GM19438 (cell line): Measurements from ENCODE around the gene ALDH16A1.
"Not testable (repeated sequence)": the region's sequence is repeated elsewhere in the genome, so short reads cannot be mapped to it uniquely, and the experiment has no call there.

ENCODE experiments used
- ATAC-seq: cut with Tn5 transposase; IDR thresholded peaks from one replicate; pipeline ENCODE4 v1.9.1; 2021; ENCODE audit warnings: low read depth; ENCODE audit not compliant: unreplicated experiment

Gene ALDH16A1

GRCh38 chr19:49439836-49440235, 13.2 kb upstream of the ALDH16A1 start:
- ATAC-seq: no peak

- ATAC-seq: no peak
These were observed 12.4 kb upstream of the ALDH16A1 start for GRCh38 chr19:49440439-49441209.

- ATAC-seq: no peak
These were observed 11.6 kb upstream of the ALDH16A1 start, which contains the start of gene SLC17A7 for GRCh38 chr19:49441210-49441959. TSS of gene SLC17A7 (minus strand) at chr19:49441527. CDS start at chr19:49441379, 148 bp downstream.

GRCh38 chr19:49441960-49442350, 11.1 kb upstream of the ALDH16A1 start:
- ATAC-seq: no peak

- ATAC-seq: no peak
These were observed 10.7 kb upstream of the ALDH16A1 start for GRCh38 chr19:49442354-49442753.

GRCh38 chr19:49442771-49443365, 10.2 kb upstream of the ALDH16A1 start:
- peak; percentile 19 for ATAC-seq

- ATAC-seq: peak; percentile 71
These were observed 9.5 kb upstream of the ALDH16A1 start for GRCh38 chr19:49443366-49444099.

- not testable (repeated sequence) for ATAC-seq
These were observed 8.8 kb upstream of the ALDH16A1 start for GRCh38 chr19:49444100-49444700.

GRCh38 chr19:49445997-49446396, 7.0 kb upstream of the ALDH16A1 start:
- ATAC-seq: no peak

GRCh38 chr19:49447485-49448431, 5.3 kb upstream of the ALDH16A1 start:
- no peak for ATAC-seq

- ATAC-seq: no peak
These were observed 4.6 kb upstream of the ALDH16A1 start for GRCh38 chr19:49448432-49448786.

GRCh38 chr19:49450405-49450804, 2.6 kb upstream of the ALDH16A1 start:
- ATAC-seq: no peak

GRCh38 chr19:49451430-49452181, 1.4 kb upstream of the ALDH16A1 start, which contains the start of gene PIH1D1:
TSS of gene PIH1D1 (minus strand) at chr19:49451814. CDS start at chr19:49451574, 240 bp downstream.
- peak; percentile 54 for ATAC-seq

GRCh38 chr19:49453757-49454240, 774 bp downstream of the ALDH16A1 start:
- ATAC-seq: no peak

- ATAC-seq: no peak
These were observed 2.7 kb downstream of the ALDH16A1 start for GRCh38 chr19:49455773-49456172.

- no peak for ATAC-seq
These were observed 3.3 kb downstream of the ALDH16A1 start for GRCh38 chr19:49456326-49456725.

GRCh38 chr19:49458567-49458903, 5.5 kb downstream of the ALDH16A1 start:
- no peak for ATAC-seq

GRCh38 chr19:49459388-49459787, 6.4 kb downstream of the ALDH16A1 start:
- no peak for ATAC-seq
